HEK293 (cell line): ENCODE data around the gene HASPIN.

Source experiments
- BCL11A ChIP-seq: fragments of 450-650 bp; formaldehyde crosslinking; IDR thresholded peaks from 2 replicates; pipeline ENCODE4 v1.5.1; 2016; ENCODE audit warnings: low read depth, missing biosample characterization, missing genetic modification characterization
- CTCF ChIP-seq: fragments of 450-650 bp; formaldehyde crosslinking; IDR thresholded peaks from 2 replicates; pipeline ENCODE4 v1.5.1; 2016; ENCODE audit warnings: missing biosample characterization, missing genetic modification characterization
- PRDM10 ChIP-seq: fragments of 450-650 bp; formaldehyde crosslinking; IDR thresholded peaks from 2 replicates; pipeline ENCODE4 v1.5.1; 2016; ENCODE audit warnings: missing biosample characterization, missing genetic modification characterization
- ZBTB8A ChIP-seq: fragments of 450-650 bp; formaldehyde crosslinking; IDR thresholded peaks from 2 replicates; pipeline ENCODE4 v1.5.1; 2016; ENCODE audit warnings: missing biosample characterization, missing genetic modification characterization
- ZNF211 ChIP-seq: fragments of 450-650 bp; formaldehyde crosslinking; IDR thresholded peaks from 2 replicates; pipeline ENCODE4 v1.5.1; 2016; ENCODE audit warnings: low read depth, missing biosample characterization, missing genetic modification characterization
- ZNF274 ChIP-seq, 2 experiments: fragments of 200-500 bp in 1 of 2; fragments of 450-650 bp in 1 of 2; sonication (Bioruptor generic) in 1 of 2; formaldehyde crosslinking in 1 of 2; IDR thresholded peaks; 2 replicates each; pipeline versions ENCODE4 v1.5.1 to v1.6.1; 2014 to 2016; ENCODE audit warnings: borderline replicate concordance in 1 of 2, inconsistent platforms in 1 of 2, low read length in 1 of 2, missing biosample characterization in 1 of 2, missing genetic modification characterization in 1 of 2
- ZNF549 ChIP-seq: fragments of 450-650 bp; IDR thresholded peaks from 2 replicates; pipeline ENCODE4 v1.5.1; 2018; ENCODE audit warnings: missing biosample characterization, missing genetic modification characterization, mild to moderate bottlenecking, inconsistent platforms, moderate library complexity

GRCh38 chr17:3723188-3723555, 531 bp upstream of the HASPIN start:
- TF ChIP-seq PRDM10 (tag by site-specific recombination), result no peak
- no peak for TF ChIP-seq ZNF211 (tag by site-specific recombination)
- TF ChIP-seq CTCF (tag by site-specific recombination), result no peak
- no peak for TF ChIP-seq ZNF549
- no peak for TF ChIP-seq BCL11A (tag by site-specific recombination)
- no peak for TF ChIP-seq ZNF274 (IDR thresholded peaks at IDR 0.05; ENCODE audit: low read length)
- TF ChIP-seq ZNF274 (tag by site-specific recombination; IDR thresholded peaks at IDR 0.05; ENCODE audit: borderline replicate concordance), result no peak
- no peak for TF ChIP-seq ZBTB8A (tag by site-specific recombination)
